HepG2 (cell line): ENCODE results near the gene E2F1. TPM values are rescaled to one million over a fixed set of nuclear protein-coding genes. Genes with fewer than 3 reads are reported as not detected.

Experiments
- GATA4 ChIP-seq: sonication (generic); IDR thresholded peaks from 2 replicates; pipeline ENCODE4 v1.6.1; 2016; ENCODE audit warnings: antibody characterized with exemption, low read depth, borderline replicate concordance
- HNF4G ChIP-seq, 2 experiments: sonication (generic) in 1 of 2; formaldehyde crosslinking in 1 of 2; IDR thresholded peaks; 2 replicates each; pipeline versions ENCODE4 v1.4.0 to v1.6.1; 2011 to 2020; ENCODE audit warnings: borderline replicate concordance in 2 of 2, low read depth in 2 of 2, mild to moderate bottlenecking in 2 of 2, low read length in 1 of 2, missing genetic modification reagents in 1 of 2, moderate library complexity in 1 of 2
- MAFF ChIP-seq: IDR thresholded peaks from 2 replicates; pipeline ENCODE4 v1.6.1; 2011; ENCODE audit warnings: low read depth, low read length, improper control_type of control experiment
- SPEN ChIP-seq: sonication (generic); formaldehyde crosslinking; IDR thresholded peaks from 2 replicates; pipeline ENCODE4 v1.5.1; 2020; ENCODE audit warnings: low read depth, mild to moderate bottlenecking, missing genetic modification reagents
- ZBTB38 ChIP-seq: sonication (generic); formaldehyde crosslinking; IDR thresholded peaks from 2 replicates; pipeline ENCODE4 v1.5.1; 2020; ENCODE audit warnings: mild to moderate bottlenecking, missing genetic modification reagents
- ZNF205 ChIP-seq: IDR thresholded peaks from 2 replicates; pipeline ENCODE4 v1.6.1; 2018; ENCODE audit warnings: missing biosample characterization, missing genetic modification reagents
- polyA plus RNA-seq, 8 experiments: library from polyadenylated mRNA; depleted of rRNA in 3 of 8; stranded (reverse) in 7 of 8; unstranded in 1 of 8; fragments of >200 nt; fragmentation: Illumina TruSeq in 4 of 8; extraction: Trizol in 4 of 8; gene quantifications; 2 replicates each; pipeline versions ENCODE4 v1.2.1 to v1.2.3, GENCODE V29; 2011 to 2016; ENCODE audit warnings: low read depth in 4 of 8, missing spikeins in 1 of 8, mixed read lengths in 1 of 8; ENCODE audit not compliant: insufficient read depth in 1 of 8
- total RNA-seq, 5 experiments: library from RNA; depleted of rRNA; stranded (reverse); fragments of >200 nt; fragmentation: Illumina TruSeq; extraction: Trizol; gene quantifications; 2 replicates each; pipeline ENCODE4 v1.2.3, GENCODE V29; 2016; ENCODE audit warnings: low read depth in 1 of 5
- TF ChIP-seq, protein P1 (sequence below): sonication (generic); formaldehyde crosslinking; IDR thresholded peaks from 2 replicates; pipeline ENCODE4 v1.5.0; 2020; ENCODE audit warnings: mild to moderate bottlenecking, missing genetic modification reagents, borderline replicate concordance
- TF ChIP-seq, protein P2 (sequence below): sonication (generic); formaldehyde crosslinking; IDR thresholded peaks from 2 replicates; pipeline ENCODE4 v1.5.1; 2020; ENCODE audit warnings: mild to moderate bottlenecking, missing genetic modification reagents, borderline replicate concordance
- TF ChIP-seq, protein P3 (sequence below): fragments of 450-650 bp; IDR thresholded peaks from 2 replicates; pipeline ENCODE4 v1.6.1; 2017; ENCODE audit warnings: mild to moderate bottlenecking

The E2F1 gene
- total and polyA plus RNA-seq, 2 of the 13 experiments (the other 11 are each of a cell fraction or from before 2014, with no cell fraction given): 25.5 to 39.4 TPM

DNA sequence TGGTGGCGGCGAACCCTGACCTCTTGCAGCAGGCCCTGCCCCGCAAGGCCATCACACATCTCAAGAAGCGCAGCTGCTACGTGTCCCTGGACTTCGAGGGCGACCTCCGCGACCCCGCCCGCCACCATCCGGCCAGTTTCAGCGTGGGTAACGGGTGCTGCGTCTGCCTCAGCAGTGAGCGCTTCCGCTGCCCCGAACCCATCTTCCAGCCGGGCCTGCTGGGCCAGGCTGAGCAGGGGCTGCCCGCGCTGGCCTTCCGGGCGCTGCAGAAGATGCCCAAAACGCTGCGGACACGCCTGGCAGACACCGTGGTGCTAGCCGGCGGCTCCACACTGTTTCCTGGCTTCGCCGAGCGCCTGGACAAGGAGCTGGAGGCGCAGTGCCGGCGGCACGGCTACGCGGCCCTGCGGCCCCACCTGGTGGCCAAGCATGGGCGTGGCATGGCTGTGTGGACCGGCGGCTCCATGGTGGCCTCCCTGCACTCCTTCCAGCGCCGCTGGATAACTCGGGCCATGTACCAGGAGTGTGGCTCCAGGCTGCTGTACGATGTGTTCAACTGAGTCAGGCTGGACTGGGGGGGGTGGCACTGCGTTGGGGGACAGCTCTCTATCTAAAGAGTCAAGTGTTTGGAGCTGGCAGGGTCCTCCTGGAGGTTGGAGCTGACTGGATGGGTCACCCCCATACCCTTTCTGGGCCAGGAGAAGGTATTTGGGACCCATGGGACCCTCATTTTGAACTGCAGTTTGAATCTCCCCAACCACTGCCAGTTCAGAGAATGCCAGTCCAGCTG, 18.3 kb downstream of the E2F1 start (continued):
- TF ChIP-seq, protein P1, sequence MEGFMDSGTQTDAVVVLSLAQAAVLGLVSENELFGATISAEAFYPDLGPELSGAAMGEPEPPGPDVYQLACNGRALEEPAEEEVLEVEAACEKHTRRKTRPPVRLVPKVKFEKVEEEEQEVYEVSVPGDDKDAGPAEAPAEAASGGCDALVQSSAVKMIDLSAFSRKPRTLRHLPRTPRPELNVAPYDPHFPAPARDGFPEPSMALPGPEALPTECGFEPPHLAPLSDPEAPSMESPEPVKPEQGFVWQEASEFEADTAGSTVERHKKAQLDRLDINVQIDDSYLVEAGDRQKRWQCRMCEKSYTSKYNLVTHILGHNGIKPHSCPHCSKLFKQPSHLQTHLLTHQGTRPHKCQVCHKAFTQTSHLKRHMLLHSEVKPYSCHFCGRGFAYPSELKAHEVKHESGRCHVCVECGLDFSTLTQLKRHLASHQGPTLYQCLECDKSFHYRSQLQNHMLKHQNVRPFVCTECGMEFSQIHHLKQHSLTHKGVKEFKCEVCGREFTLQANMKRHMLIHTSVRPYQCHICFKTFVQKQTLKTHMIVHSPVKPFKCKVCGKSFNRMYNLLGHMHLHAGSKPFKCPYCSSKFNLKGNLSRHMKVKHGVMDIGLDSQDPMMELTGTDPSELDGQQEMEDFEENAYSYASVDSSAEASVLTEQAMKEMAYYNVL: no peak
- TF ChIP-seq HNF4G (IDR thresholded peaks at IDR 0.05; ENCODE audit: borderline replicate concordance, low read depth, low read length) (no peak), HNF4G (CRISPR knock-in tag; IDR thresholded peaks at IDR 0.05; ENCODE audit: borderline replicate concordance, low read depth) (0 out of 2 replicates have a peak, but pooled peaks have one; percentile 39), ZNF205 (CRISPR knock-in tag) (no peak), GATA4 (no peak), MAFF (no peak), SPEN (no peak), ZBTB38 (peak; percentile 100)
- TF ChIP-seq, protein P2, sequence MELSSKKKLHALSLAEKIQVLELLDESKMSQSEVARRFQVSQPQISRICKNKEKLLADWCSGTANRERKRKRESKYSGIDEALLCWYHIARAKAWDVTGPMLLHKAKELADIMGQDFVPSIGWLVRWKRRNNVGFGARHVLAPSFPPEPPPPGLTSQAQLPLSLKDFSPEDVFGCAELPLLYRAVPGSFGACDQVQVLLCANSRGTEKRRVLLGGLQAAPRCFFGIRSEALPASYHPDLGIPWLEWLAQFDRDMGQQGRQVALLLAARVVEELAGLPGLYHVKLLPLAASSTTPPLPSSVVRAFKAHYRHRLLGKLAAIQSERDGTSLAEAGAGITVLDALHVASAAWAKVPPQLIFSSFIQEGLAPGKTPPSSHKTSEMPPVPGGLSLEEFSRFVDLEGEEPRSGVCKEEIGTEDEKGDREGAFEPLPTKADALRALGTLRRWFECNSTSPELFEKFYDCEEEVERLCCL: no peak
- TF ChIP-seq, protein P3, sequence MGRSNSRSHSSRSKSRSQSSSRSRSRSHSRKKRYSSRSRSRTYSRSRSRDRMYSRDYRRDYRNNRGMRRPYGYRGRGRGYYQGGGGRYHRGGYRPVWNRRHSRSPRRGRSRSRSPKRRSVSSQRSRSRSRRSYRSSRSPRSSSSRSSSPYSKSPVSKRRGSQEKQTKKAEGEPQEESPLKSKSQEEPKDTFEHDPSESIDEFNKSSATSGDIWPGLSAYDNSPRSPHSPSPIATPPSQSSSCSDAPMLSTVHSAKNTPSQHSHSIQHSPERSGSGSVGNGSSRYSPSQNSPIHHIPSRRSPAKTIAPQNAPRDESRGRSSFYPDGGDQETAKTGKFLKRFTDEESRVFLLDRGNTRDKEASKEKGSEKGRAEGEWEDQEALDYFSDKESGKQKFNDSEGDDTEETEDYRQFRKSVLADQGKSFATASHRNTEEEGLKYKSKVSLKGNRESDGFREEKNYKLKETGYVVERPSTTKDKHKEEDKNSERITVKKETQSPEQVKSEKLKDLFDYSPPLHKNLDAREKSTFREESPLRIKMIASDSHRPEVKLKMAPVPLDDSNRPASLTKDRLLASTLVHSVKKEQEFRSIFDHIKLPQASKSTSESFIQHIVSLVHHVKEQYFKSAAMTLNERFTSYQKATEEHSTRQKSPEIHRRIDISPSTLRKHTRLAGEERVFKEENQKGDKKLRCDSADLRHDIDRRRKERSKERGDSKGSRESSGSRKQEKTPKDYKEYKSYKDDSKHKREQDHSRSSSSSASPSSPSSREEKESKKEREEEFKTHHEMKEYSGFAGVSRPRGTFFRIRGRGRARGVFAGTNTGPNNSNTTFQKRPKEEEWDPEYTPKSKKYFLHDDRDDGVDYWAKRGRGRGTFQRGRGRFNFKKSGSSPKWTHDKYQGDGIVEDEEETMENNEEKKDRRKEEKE: no peak
